HG03196 (cell line): ENCODE results near the gene CAPN9.

Experiments used
- ATAC-seq: cut with Tn5 transposase; IDR thresholded peaks from one replicate; pipeline ENCODE4 v1.9.1; 2021; ENCODE audit not compliant: unreplicated experiment

Gene CAPN9

GRCh38 chr1:230768903-230769570 lies 21.8 kb downstream of the CAPN9 start:
- no peak for ATAC-seq

- no peak for ATAC-seq
These were observed 23.1 kb downstream of the CAPN9 start for GRCh38 chr1:230770317-230770716.

DNA sequence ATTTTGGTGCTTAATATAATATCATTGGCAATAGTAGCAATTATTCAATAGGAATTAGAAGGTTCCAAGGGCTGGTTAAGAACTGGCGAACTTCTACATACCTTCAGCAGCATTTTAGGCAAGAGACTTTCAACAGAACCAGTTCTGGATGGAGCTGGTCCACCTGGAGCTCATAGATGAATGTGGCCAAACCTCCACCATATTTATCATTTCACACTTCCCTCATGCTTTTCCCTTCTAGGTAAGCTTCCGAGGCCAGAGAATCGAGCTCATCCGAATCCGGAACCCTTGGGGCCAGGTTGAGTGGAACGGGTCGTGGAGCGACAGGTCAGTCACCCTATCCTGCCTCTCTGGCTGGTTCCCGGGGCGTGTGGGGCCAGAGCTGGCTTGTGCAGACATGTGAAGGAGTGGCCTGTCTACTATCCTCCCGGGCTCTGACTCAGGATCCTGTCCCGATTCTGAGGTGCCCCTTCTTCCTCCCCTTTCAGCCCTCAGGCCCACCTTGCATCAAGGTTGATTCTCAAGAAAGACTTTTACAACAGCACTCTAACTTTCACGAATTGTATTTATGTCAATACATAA lies 24.7 kb downstream of the CAPN9 start:
- ATAC-seq, result no peak

DNA sequence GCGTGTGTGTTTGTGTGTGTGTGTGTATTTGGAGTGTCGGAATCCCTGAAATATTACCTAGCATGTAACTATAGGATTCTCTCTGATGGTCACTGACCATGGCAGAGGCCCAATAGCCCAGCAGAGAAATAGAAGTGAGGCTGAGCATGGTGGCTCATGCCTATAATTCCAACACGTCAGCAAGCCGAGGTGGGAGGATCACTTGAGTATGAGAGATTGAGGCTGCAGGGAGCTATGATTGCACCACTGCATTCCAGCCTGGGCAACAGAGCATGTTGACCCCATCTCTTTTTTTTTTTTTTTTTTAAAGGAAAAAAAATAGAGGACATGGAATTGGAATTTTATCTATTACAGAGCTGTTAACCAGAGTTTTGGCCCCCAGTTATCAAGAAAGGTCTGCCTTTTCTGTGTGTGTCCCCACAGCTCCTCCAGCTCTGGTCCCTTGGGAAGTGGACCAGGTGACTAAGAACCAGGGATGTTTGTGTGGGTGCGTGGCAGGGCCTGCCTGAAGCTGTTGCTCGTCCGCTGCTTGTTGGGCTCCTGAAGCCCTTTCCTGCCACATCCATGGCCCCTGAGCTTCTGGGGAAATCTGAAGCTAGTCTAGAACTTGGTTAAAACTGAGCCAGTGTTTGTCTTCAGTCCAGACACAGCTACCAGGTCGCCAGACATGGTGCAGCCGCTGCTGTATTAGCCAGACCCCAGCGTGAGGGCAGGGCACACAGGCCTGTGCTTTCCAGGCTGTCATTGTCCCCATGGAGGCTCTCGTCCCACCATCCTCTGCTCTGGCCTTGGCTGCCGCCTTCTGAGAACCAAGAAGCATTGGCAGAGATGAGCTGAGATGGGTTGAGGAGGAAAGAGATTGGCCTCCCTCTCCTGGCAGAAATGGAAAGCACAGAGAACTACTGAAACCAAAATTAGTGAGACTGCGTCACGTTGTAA lies 25.5 kb downstream of the CAPN9 start:
- no peak for ATAC-seq

- no peak for ATAC-seq
These were observed 26.3 kb downstream of the CAPN9 start for GRCh38 chr1:230773396-230774033.

- ATAC-seq, result no peak
These were observed 31.9 kb downstream of the CAPN9 start for GRCh38 chr1:230778916-230779590.

GRCh38 chr1:230781131-230781530 lies 33.9 kb downstream of the CAPN9 start:
- ATAC-seq, result no peak

GRCh38 chr1:230781594-230781993 lies 34.4 kb downstream of the CAPN9 start:
- no peak for ATAC-seq

DNA sequence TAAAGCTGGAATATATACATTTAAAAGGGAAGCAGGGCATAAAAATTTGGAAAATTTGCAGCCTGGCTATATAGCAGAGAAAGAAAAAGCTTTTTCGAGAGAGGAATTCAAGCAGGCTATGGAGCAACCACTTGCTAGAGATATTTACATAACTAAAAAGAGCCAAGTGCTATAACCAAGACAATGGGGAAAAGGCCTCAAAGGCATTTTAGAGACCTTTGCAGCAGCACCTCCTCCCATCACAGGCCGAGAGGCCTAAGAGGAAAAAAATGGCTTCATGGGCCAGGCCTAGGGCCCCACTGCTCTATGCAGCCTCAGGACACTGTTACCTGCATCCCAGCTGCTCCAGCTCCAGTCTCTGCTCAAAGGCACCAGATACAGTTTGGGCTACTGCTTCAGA lies 37.0 kb downstream of the CAPN9 start:
- no peak for ATAC-seq

- no peak for ATAC-seq
These were observed 38.6 kb downstream of the CAPN9 start for GRCh38 chr1:230785636-230786384.

- ATAC-seq, result no peak
These were observed 39.2 kb downstream of the CAPN9 start for GRCh38 chr1:230786385-230786753.

- no peak for ATAC-seq
These were observed 40.3 kb downstream of the CAPN9 start for GRCh38 chr1:230787471-230787870.

- no peak for ATAC-seq
These were observed 41.5 kb downstream of the CAPN9 start for GRCh38 chr1:230788561-230789275.

DNA sequence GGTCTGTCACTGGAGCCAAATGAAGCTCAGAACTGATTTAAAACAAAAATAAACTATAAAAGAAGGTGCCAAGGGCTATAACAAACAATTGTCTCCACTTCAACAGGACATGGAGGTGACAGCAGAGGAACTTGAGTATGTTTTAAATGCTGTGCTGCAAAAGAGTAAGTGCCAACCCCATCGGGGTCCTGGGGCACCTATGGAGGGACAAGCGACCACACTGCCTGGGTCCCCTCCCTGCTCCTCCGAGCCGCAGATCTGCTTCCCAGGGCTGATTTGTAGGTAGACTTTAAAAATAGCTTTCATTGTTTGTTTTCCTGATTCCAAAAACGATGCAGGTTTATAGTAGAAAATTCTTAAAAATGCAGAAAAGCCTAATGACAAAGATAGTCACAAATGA lies 42.8 kb downstream of the CAPN9 start:
- ATAC-seq, result no peak

GRCh38 chr1:230791986-230792564 lies 44.9 kb downstream of the CAPN9 start:
- ATAC-seq, result no peak

DNA sequence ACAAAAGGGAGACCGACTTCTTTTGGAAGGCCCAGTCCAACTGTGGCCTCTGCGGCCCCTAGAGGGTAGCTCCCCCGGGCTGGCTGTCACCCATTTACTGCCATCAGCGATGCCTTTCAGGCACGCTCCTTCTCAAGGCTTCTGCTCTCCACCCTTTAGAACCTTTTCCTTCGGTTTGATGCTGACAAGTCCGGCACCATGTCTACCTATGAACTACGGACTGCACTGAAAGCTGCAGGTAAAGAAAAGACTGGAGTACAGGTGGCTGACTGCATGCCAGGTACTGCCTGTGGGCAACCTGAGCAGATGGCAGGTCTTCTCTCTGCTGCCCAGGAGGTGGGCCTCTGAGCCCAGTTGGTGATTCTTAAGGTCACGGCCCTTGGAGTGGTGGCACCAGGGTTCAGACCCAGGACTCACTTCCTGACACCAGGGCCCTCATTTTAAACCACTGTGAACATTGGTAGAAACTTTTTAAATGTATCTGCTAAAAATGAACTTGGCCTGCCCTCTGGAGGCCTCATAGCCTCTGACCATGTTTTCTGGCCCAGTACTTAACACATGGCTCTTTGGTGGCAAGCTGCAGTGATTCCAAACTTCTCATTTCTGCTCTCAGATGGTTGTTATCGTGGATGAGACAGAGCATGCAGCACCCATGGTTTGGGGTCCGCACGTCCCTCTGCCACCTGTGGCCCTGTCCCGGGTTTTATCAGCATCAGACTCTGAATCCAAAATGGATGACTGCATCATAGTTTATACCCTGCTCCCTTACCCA lies 45.7 kb downstream of the CAPN9 start:
- ATAC-seq, result no peak

- ATAC-seq, result no peak
These were observed 46.2 kb downstream of the CAPN9 start for GRCh38 chr1:230793463-230793745.

DNA sequence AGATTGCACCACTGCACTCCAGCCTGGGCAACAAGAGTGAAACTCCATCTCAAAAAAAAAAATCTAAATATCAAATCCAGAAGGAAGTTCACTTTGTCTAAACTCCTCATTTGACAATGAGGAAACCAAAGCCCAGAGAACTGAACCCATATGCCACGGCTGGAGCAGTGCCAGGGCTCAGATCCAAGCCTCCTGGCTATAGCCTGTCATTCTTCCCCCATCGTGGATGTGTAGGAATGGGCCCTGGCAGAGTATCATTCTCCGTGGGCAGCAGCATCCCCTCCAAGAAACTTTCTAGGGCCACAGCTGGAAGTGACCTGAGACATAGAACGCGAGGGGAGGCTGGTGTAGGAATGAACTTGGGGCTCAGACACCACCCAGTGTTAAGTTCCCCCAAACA lies 47.2 kb downstream of the CAPN9 start:
- no peak for ATAC-seq
